ENCODE results near the gene DIAPH2. TPM values are rescaled to one million over a fixed set of nuclear protein-coding genes. Genes with fewer than 3 reads are reported as not detected.

DIAPH2 gene
- total RNA-seq, 1 donor from 2014 or later, result 9.4 TPM

DNA sequence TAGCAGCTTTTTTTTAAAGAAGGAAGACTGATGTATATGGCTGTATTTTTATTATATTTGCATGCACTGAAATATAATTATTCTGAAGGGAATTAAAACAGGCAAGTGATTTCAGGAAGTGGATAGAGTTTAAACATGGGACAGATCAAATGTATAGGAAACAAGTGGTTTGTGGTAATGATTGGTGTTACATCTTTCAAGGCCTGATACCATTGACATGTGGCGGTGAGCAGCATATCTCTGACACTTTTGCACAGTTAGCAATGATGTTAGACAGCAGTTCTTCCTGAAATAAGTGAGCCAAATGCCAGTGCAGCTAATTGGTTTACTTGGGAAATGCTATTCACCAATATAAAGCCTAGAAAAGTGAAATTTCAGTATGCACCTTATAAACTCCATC, 471.2 kb downstream of the DIAPH2 start:
- DNase-seq (ENCODE audit: low spot score) (no peak), ATAC-seq (no peak)

DNA sequence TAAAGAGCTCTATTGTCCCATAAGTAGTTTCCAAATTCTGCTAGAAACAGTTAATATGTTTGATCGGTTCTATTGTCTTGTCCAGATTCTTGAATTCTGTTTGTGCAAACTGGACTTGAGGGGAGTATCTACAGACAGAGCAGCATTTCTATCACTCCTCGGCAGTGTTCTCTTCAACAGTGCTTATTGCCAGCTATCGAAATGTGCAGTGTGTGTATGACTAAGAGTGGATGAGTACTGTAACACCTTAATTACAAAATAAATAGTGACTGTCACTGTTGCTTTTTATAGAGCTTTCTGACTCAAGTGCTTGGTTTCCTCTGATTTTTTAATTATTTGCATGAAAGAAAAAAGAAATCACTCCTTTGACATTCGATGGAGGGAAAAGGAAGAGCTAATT, 473.6 kb downstream of the DIAPH2 start:
- ATAC-seq, result no peak
- DNase-seq (ENCODE audit: low spot score), result no peak

DNA sequence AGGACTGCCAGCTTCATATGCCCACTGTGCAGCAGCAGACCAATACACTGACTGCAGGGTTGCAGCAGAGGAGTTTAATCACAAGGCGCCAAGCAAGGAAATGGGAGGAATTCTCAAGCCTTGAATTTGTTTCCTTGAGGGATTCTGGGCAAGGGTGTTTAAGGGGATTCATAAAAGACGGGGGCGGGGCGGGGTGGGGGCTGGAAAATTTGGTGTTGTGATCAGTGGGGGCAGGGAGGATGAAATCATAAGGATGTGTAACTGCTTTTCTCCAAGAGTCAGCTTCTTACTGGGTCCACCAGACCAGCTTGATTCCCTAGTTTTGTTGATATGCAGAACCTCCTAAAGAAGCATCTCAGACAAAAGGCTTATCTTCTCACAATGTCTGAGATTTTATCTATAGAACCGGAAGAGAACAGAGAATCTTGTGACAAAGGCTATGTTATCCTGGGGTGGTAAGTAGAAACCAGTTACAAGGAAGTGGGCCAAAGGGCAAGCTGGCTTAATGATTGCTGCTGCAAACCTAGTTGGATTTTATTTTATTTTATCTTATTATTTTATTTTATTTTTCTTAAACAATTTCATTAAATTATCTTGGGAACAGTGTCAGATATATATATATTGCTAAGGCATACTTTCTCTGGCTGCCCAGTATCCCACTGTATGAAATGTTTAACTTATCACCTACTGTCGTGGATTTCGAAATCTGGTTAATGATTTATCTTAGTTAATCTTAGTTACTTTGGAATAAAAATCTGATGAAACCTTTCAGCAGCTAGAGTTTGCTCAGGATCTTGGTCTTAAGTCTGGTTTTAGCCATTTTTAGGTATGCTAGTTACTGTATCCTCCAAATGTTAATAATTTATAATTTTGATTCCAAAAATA, 475.5 kb downstream of the DIAPH2 start:
- DNase-seq (ENCODE audit: low spot score) (no peak), ATAC-seq (peak; percentile 68)

DNA sequence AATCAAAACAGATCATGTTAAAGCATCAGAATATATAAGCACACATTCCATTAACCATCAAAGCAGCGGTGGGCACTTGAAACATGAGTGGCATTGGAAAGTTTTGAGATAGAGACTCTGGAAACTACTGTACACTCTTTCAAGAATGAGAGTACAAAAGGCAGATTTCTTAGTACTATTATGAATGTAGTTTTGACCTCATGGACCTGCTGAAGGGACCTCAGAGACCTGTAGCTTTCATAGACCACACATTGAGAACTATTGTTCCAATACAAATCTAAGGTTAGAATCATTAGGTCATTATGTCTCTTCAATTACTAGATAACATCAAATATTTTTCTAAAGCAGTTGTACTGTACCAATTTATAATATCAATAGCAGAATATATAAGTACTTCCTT, 482.7 kb downstream of the DIAPH2 start:
- DNase-seq (ENCODE audit: low spot score) (no peak), ATAC-seq (no peak)

DNA sequence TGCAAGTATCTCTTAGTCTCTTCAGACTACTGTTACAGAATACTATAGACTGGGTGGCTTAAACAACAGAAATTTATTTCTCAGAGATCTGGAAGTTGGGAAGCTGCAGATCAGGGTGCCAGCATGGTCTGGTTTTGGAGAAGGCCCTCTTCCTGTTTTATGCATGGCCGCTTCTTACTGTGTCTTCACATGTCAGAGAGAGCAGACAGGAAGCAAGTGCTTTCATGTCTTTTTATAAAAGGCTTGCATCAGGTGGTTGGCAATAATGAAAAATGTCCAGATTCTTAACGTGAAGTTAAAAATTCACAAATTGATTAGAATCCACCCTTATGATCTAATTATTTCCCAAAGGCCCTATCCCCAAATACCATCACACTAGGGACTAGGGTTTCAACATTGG, 484.0 kb downstream of the DIAPH2 start:
- DNase-seq (ENCODE audit: low spot score), result no peak
- no peak for ATAC-seq

DNA sequence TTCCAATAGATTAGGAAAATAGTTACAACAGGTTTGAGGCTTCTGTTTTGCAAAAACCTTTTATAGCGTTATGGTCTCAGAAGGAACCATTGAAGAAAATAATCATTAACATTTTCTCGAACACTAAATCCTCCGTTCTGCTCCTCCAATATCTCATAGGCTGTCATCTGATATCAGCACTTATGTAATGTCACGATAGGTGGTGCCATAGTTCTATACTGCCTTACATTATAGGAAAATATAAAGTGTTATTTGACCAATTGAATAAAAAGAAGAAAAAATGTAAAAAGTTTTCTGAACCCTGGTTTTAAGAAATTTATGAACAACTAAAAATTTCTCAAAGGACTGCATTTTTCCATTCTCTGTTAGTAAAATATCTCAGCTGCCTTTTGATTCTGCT, 490.5 kb downstream of the DIAPH2 start:
- no peak for DNase-seq (ENCODE audit: low spot score)
- ATAC-seq, result no peak

DNA sequence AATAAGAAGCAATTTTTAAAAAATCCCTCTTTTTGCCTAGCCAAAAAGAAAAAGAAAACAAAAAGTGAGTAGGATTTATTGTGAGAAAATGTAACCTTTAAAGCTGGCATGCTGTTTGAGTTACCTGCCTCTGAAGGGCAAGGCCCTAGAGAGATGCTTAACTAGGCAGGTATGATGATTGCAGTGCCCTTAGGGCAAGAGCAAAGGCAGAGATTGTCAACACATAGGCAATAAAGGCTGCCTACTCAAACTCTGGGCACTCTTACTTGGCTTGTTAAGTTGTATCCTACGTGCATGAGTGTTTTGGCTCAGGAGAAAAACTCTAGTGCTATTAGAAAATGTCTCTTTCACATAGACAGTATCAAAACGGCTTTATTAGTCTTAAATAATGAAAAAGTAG, 505.0 kb downstream of the DIAPH2 start:
- DNase-seq (ENCODE audit: low spot score) (no peak), ATAC-seq (no peak)

DNA sequence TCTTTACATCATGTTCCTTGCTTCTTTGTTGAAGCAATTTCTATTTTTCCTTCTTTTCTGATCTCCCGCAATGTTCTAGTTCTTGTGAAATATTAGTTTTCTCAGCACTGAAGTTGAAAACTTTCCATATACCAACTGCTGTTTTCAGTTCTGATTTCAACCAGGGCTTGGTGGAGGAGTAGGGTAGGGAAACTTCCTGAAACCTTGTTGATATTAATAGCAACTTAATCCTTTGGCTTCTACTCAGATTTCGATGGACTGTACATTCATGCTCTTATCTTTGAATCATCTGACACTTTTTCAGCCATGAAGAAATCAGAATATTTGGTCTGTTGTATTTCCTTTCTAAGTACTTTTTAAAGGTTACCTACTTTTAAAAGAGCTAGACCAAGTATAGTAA, 514.9 kb downstream of the DIAPH2 start:
- no peak for ATAC-seq
- DNase-seq (ENCODE audit: low spot score), result no peak

DNA sequence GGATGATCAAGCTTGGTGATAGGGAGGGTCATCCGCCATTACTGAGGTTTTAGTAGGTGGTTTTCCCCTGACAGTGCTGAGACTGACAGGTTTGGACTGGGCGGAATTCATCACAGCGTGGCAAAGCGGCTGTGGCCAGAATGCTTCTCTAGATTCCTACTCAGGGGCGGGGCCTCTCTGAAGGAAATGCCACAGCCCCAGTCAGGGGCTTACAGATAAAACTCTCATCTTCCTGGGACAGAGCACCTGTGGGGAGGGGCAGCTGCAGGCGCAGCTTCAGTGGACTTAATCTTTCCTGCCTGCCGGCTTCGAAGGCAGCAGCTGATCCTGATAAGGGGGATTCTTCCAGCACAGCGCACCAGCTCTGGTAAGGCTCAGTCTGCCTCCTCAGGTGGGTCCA, 515.8 kb downstream of the DIAPH2 start:
- DNase-seq (ENCODE audit: low spot score), result no peak
- ATAC-seq, result no peak

DNA sequence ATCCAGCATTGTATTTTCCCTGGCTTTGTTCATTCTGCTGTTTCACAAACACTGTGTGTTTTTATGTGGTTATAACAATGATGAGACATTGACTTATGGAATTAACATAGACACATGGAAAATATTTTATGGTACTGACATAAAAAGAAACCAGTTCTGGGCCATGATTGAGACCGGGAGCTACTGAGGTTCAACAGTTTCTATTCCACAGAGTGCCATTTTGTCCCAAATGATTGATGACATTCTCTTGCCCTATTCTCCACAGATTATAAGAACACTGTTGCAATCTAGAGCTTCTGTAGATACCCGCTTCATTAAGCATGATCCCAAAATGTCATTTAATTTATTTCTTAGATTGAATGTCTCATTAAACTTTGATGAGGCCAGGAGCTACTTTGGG, 525.9 kb downstream of the DIAPH2 start:
- no peak for ATAC-seq

DNA sequence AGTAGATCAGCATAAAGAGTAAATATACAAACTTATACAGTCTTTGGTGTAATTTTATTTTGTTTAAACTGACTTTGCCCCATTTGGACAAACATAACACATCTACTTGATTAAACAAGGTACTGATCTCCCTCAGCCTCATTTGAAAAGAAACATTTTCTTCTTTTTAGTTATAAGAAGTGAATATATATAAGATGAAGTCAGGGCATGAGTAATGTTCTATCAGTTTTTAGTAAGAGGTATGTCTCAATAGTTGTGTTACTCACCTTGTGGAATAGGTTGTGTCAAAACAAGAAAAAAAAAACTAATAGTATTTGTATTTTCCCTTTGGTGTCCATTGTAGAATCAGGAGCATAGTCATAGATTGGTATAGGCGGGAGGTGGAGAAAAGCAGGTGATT, 526.4 kb downstream of the DIAPH2 start:
- ATAC-seq (no peak), DNase-seq (ENCODE audit: low spot score) (no peak)

More for the DNA sequence above, 525.9 kb downstream of the DIAPH2 start:
- no peak for DNase-seq (ENCODE audit: low spot score)

DNA sequence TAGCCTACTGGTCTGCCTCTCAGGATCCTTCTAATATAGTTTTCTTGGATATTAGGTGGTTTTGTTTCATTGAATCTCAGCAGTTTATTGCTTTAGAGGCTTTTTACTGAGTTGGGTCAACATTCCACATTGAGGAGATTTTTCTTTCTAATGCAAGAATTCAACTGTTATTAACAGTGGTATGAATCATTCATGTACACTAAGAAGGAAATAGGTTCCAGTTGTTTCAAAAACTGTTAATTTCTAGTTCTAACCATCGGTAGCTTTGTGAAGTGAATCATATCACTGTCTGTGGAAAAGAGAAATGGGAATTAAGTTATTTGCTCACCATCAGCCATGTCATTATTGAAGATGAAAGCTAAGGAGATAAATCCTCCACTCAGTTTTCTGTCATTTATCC, 530.5 kb downstream of the DIAPH2 start:
- ATAC-seq, result no peak
- no peak for DNase-seq (ENCODE audit: low spot score)

DNA sequence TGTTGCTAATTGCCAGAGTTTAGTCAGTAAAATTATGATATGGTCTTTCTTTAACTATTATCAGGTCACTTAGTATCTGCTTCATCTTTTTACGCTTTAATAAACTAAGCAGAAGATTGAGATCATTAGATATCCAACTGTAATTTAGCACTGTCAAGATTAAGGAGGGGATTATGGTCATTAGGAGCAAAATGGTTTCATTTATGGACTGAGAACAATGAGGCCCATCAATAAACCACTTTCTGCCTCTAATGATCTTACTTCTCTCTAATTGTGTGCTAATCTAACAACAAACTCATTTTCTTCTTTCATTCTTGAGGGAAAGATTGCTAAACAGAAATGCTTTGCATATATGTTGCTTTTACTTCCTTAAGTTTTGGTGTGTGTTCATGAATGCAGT, 539.5 kb downstream of the DIAPH2 start:
- DNase-seq (ENCODE audit: low spot score) (no peak), ATAC-seq (no peak)

DNA sequence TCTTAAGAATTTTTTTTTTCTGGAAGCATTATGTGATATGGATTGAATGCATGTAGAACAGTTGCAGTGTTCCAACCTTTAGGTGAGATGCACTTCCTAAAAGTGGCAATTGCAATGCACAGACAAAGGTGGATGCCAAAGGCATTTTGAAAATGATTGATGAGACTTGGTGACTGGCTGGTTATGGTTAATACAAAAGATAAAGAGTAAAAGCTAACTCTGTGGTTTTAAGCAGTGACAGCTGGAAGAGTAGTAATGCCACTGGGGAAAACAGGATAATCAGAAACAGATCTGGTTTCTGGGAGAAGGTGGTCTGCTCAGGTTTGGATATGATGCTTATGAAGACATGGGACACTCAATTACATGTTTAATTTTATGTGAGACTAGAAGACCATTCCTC, 544.7 kb downstream of the DIAPH2 start:
- DNase-seq (ENCODE audit: low spot score), result no peak
- ATAC-seq, result no peak

DNA sequence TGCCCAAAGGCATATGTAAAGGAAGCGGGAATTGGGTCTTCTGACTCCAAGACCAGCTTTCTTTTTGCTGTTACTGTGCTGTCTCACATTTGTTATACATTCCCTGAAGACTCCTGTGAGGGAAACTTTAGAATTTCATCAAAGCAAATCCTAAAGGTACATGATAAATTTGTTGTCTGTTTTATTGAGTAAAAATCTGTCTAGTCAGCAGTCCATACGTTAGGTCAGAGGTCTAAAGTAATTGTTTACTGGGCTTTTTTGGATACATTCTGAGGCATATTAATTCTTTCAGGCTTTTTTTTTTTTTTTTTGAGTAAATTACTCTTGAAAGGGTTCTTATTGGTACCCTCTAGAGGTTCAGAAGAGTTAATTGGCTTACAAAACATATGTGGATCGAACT, 546.3 kb downstream of the DIAPH2 start:
- no peak for ATAC-seq
- DNase-seq (ENCODE audit: low spot score), result no peak

DNA sequence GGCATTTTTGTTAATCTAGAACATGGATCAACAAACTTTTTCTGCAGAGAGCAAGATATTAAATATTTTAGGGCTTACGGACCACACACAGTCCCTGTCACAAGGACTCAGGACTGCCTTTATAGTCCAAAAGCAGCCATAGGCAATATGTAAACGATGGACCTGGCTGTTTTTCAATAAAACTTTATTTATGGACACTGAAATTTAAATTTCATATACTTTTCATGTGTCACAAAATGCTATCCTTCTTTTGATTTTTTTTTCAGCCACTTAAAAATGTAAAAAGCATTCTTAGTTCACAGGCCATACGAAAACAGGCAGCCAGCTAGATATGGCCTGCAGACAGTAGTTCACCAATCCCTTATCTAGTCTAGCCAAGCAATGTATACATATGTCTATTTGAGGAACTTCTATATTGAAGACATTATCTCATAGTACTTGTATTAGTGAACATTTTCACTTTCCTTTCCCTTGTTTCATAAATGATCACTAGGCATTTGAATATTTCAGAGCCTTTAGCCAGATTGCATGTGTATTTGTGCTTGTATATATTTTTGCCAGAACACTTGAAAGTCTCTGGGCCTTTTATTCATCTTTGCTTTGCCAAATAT, 549.9 kb downstream of the DIAPH2 start:
- ATAC-seq (no peak), DNase-seq (ENCODE audit: low spot score) (no peak)

DNA sequence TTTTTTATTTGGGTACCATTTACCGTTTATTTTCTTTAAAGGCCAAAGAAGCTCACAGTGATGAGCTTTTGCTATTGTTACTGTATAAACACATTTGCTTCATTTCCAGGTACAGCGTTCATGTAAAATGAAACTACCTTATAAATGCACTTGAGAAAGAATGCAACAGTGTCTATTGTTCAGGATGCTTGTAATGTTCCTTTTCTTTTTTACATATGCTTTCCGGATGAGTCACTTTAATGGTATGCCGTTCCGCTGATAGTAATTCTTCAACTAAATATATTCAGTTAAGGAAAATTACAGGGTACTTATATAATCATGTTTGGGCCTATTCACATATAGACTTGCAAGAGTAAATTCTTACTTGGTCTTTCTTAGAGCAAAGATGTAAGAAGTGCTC, 554.0 kb downstream of the DIAPH2 start:
- no peak for DNase-seq (ENCODE audit: low spot score)
- ATAC-seq, result no peak

DNA sequence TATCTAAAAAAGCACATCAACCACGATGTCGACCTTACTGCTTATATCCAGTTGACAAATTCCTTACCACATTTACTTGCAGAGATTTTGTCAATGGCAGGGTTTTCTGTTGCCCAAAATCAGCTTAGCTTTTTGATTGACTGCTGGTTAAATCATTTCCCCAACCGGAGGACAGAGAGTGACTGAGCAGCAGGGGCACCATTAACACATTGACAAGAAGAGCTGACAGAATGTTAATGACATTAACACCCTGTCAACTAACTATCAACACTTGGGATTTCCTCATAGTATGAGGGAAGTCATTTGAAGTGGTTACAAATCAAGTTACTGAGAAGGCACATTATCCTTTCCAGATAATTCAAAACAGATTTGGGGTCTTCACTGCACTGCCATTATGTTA, 567.5 kb downstream of the DIAPH2 start:
- DNase-seq (ENCODE audit: low spot score) (no peak), ATAC-seq (no peak)

DNA sequence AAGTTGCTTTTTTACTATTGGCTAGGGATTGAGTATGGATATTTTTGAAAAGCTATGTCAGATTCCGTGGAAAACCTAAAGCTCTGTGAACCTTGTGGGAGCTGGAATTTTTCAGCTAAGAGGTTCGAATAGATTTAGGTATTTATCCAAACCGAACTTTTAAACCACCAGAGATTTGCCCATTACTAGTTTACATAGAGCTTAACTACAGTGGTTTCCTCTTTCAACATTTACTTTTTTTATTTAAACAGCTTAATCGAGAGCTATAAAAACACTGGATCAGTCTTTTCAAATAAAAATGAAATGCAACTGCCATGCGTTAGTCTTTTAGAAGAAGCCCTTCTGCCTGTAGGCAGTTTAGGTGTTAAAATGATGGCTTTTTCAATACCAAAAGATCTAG, 576.0 kb downstream of the DIAPH2 start:
- DNase-seq (ENCODE audit: low spot score), result no peak

DNA sequence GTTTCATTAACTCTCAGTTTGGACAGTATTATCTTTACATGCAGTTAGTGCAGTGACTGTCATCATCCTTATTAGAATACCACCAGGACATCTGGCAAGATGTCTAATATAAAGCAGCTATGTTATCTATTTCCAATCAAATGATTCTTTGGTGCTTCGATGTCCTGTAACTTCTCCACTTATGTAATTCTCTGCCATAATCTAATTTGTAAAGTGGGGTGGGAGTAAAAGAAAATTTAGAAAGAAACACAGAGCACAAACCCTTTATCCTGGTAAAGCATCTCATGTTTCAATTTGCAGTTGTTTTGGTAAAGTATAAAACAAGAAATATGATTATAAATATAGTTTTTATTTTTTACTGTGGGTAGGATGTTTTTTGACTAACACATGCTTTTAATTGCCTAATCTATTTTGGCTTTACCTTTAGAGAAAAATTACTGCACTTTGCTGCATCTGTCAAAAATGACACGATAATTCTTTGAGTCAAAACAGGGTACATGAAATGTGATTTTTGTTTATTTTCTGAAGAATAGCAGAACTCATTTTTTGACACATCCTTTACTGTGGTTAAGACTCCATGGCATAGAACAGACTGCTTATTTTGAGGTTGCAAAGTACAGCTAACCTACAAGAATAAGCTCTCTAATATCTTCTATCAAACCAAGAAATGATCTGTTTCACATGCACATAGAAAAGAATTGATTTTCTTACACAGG, 581.9 kb downstream of the DIAPH2 start:
- DNase-seq (ENCODE audit: low spot score), result no peak
- ATAC-seq, result no peak

More for the DNA sequence above, 576.0 kb downstream of the DIAPH2 start:
- no peak for ATAC-seq

DNA sequence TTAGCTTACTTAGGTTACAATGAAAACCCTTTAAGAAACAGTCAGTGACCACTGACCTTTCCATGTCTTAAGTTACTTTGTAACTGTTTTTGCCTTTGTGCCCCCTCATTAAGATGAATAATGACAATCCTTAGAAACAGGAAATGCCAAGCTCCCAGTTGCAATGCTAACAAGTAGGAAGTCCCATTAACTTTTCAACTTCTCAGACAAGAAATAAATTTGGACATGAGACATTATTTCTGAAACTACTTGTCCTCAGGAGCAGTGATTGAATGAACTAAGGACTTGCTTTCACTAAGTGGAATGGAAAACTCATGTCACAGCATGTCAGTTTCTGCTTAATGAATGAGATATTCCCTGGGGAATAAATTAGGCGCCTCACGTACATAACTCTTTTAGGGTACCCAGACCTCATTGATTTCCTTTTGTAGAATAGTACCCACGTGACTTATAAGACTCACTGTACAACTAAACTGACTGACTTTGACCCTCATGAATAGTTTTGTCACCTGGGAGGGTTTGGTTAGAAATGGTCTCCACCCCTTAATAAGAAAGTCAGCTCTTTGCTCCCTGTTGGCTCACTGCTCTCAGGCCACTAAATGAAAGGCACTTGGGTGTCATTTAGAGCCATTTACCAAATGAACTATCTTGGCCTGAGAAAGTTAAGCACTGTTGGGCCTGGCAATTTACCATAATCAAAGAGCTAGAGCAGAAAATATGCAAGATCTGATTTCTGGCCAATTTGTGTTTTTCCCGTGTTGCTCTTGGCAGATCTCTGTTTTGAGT, 582.9 kb downstream of the DIAPH2 start:
- ATAC-seq (no peak), DNase-seq (ENCODE audit: low spot score) (no peak)

Measured in left lobe of liver (tissue), 2 donors.